ENCODE measurements around the gene NEDD4.

GRCh38 chr15:55891196-55891595, 102.2 kb downstream of the NEDD4 start:
- TF ChIP-seq CTCF (IDR thresholded peaks at IDR 0.05) = no peak
- TF ChIP-seq POLR2A (IDR thresholded peaks at IDR 0.05) = no peak

Data from lower leg skin (tissue), 3 donors.